Activated CD4-positive, alpha-beta T cell treated with anti-CD3 and anti-CD28 coated beads for 24 hours (primary cell): ENCODE data around the gene MEIS1.
"Not testable (repeated sequence)": the region's sequence is repeated elsewhere in the genome, so short reads cannot be mapped to it uniquely, and the experiment has no call there.

ENCODE experiments used
- DNase-seq, 2 donors: peaks; one replicate each; pipeline ENCODE4 v3.0.0-alpha.2; 2020; ENCODE audit warnings: low read depth in 2 of 2

Gene MEIS1

DNA sequence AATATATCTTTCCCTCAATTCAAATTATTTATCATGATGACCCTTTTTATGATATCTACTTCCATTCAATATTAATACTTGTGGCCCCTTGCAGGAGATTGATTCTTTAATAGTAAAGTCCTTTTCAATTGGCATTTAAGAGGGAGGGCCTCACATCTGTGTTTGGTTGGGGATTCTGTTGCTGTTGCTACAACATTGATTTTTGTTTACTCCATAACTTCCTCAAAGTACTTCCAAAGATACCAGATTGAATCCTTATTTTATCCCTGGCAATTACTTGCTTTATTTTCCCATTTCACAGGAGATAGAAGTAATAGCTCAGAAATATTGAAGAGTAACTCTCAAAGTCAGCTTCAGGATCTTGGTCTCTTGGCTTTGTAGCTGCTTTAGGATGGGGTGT, 32.8 kb downstream of the MEIS1 start:
- no peak for DNase-seq

GRCh38 chr2:66469214-66469902, 34.4 kb downstream of the MEIS1 start:
- no peak for DNase-seq

GRCh38 chr2:66470199-66470598, 35.3 kb downstream of the MEIS1 start:
- DNase-seq = no peak

DNA sequence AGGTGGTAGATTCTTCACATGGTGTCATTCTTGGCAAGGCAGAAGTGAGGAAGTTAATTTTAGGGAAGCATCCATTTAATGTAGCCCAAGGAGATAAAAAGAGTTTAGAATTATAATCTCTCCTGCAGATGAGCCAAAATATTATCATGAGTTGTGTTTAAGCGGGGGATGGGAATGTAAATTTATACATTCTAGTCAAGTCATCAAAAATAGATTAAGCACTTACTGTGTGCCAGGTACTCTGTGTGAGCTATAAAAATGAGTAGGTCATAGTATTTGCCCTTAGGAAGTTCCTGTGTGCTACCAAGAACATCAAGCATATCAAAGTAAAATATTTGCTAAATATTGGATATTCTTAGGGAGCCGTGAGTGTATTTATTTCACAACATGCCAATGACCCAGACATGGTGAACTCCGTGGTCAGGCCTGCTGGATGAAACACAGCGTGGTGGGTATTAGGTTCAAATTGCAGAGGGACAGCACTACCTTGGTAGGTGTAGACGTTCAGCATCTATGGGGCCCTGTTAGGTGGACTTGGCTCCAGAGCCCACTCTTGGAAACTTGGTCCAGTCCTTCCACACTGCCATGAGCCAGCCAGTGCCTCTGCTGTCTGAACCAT, 37.4 kb downstream of the MEIS1 start:
- DNase-seq = no peak

DNA sequence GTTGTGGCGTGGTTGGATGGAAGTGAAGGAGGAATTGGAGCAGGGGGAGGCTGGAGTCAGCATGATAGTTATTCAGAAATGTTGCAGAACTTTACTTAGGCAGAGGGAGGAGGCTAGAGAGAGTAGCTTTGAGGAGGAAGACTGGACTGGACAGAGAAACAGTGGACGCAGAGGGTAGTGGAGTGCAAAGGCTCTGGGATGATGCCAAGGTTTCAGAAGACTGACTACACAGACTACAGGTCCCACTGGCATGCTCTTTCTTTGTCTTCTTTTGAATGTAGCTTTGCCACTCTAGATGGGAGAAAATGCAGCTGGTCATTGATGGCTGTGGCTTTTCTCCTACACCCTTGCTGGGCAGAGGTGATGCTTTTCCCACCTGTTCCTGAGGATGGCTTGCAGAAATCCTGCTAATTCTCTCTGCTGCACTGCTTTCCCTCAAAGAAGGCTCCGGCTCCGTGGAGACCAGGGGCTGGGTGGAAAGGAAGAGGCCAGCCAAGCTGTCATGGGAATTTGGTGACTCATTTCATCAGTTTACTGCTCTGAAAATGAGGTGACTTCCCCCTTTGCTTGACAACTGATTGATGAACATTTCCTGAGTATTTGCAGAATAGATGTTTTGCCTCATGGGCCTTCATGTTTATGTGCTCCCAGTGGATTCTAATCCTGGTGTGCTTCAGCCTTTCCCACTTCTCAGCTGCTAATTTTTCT, 42.4 kb downstream of the MEIS1 start:
- no peak for DNase-seq

DNA sequence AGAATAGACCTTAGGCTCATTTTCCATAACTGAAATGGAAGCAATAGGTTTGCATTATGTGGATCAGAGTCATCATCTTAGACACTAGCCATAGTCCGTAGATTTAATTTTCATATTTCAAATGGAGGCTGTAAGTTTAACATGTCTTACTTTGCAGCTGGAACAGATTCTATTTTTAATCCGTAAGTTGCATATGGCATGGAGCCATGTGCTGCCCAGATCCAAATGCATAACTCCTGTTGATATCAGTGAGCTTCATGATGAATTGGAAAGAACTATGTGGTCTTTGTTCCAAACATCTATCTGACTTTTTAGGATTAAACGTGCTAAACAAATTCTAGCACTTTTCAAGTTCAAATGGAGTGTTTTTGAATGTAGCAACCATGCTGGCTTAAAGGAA, 43.4 kb downstream of the MEIS1 start:
- no peak for DNase-seq

DNA sequence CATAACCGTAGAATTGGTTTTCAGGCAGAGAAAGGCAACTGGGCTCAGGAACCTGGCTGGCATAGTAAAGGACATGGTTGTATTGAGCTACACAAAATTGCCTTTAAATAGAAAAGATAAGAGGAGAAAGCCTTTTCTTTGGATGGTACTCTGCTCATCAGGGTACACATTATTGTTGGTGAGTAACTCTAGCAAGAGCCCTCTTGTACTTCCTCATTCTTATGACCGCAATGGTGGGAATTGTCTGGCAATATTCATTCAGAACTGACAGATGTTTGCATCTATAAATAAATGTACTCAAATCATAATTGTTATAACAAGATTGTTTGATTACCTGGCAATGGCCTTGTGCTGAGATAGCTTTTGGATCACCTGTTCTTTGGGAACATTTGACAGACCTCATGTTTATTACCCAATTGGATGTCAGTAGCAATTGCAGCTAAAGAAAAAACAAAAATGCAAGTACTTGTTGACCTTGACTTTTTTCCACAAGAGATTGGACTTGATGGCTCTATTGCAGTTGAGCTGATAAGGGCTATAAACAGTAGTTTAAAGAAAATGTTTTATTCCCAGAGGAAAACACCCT, 43.9 kb downstream of the MEIS1 start:
- no peak for DNase-seq

GRCh38 chr2:66481100-66481549, 46.2 kb downstream of the MEIS1 start:
- no peak for DNase-seq

DNA sequence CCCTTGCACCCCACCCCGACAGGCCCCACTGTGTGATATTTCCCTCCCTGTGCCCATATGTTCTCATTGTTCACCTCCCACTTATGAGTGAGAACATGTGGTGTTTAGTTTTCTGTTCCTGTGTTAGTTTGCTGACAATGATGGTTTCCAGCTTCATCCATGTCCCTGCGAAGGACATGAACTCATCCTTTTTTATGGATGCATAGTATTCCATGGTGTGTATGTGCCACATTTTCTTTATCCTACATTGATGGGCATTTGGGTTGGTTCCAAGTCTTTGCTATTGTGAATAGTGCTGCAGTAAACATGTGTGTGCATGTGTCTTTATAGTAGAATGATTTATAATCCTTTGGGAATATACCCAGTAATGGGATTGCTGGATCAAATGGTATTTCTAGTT, 50.3 kb downstream of the MEIS1 start:
- DNase-seq = not testable (repeated sequence)

DNA sequence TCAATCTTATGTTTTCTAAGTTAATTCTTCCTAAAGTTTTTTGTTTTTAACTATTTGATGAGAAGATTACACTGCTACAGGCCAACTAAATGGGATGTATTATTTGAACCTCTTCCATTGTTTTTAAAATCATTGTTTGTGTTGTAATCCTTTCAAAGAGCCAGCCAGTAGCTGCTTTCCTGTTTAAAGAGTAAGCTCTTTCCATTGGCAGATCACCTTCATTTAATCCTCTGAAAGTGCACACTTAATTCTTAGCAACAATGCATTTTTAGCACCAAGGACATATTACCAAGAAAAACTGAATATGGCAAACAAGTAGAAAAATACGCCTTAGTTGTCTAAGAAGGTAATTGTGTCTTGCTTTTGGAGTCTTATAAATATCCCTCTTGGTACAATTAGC, 54.0 kb downstream of the MEIS1 start:
- no peak for DNase-seq

DNA sequence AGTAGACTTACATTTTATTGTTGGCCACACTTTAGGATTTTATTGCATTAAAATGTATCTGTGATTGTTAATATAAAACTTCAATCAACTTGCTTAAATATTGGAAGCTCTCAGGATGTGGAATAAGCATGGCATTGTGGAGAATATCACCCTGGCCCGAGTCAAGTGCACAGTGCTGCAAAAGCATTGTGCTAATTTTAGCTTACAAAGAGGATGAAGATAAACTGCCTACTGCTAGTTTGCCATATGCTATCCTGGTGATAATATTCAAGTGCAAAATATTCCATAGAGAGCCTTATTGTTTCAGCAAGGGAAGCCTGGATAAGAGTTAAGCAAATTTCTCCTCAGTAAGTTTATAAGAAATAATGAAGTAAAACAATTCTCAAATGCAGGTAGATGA, 54.5 kb downstream of the MEIS1 start:
- DNase-seq = no peak

- no peak for DNase-seq
These were observed 55.7 kb downstream of the MEIS1 start for GRCh38 chr2:66490588-66491001.

GRCh38 chr2:66494708-66495107, 59.8 kb downstream of the MEIS1 start:
- no peak for DNase-seq

- DNase-seq = no peak
These were observed 61.1 kb downstream of the MEIS1 start for GRCh38 chr2:66495788-66496640.

DNA sequence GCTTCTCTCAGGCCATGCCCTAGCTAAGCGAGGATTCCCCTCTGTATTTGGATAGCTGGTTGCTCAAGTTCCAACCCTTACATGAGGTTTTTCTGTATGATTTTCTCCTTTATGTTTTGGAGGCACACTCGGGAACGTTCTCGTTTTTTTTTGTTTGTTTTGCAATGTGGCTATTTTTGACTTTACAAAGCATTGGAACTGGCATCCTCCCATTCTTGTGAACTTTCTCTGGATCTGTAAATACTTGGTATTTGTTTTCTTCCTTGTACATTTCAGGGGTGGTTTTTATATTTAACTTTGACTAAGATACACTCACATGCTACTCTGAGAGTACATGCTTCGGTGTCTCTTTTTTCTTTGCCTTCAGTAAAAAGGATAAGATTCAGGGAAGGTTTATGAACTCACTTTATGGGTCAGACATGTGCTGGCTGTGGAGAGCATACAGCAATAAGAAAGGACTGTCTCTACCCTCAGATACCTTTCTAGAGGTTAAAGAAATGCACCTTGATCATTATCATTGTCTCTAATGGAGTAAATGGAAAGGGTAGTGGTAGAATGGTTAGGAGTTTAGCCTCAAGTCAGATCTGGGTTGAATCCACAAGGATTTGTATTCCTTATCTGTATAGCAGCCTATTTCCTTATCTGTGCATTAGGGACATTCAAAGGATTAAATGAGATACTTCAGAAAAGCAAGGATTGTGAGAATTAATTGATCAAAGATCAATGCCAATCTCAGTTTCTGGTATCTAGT, 61.9 kb downstream of the MEIS1 start:
- DNase-seq = no peak

DNA sequence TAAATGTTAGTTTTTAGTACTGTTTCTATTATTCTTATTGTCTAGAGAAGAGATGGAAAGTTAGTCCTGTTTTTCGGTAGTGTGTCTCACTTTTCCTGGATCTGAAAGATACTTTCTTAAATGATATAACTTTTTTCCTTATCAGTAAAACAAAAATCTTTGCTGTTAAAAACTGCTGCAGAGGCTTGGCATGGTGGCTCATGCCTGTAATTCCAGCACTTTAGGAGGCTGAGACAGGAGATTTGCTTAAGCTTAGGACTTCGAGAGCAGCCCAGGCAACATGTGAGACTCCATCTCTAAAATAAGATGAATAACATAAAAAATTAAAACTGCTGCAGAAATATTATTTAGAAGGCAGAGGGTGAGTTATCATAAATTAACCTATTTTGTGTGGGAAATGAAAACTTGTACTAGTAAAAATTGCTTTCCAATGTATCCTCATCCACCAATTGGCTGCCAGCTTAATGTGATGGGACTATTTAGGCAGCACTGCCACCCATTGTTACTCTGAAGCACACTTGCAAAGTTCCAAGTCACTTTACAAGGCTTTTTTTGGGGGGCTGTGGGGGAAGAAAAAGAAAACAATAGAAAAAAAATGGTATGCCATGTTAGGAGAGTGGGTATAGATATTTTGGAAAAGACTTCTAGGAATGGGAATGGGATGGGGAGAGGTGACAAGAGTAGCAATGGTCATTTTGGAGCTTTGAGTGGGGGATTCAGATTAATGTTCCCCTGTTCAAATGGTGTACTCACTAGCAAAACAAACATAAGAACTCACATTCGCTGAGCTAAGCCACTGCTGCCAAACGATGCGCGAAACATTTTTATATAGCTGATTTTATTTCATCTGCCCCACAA, 62.7 kb downstream of the MEIS1 start:
- no peak for DNase-seq

DNA sequence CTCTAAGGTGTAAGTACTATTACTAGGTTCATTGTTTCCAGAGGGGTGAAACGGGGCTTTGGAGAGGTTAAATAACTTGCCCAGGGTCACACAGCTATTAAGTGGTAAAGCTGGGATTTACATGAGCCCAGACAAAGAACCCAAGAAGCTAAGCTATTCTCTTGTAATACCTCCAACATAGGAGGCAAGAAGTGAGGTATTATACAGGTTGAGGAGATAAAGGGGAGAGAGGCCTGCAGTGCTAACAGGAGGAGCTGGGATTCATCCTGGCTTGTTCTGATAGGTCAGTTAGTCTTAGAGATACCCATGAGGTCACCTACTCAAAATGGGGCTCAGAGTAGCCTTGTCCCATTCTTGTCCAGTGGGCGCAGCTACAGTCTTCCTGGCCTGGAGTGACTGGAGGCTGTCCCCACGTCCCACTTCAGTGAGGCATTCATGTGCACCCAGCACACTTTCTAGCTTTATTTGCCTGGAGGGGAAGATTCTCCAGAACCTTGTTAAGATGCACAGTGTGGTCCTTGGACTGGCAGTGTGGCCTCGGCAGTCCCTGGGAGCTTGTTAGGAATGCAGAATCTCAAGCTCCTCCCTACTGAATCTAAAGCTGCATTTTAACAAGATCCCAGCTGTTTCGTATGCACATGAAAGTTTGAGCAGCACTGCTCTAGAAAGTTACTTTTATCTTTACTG, 63.5 kb downstream of the MEIS1 start:
- no peak for DNase-seq

DNA sequence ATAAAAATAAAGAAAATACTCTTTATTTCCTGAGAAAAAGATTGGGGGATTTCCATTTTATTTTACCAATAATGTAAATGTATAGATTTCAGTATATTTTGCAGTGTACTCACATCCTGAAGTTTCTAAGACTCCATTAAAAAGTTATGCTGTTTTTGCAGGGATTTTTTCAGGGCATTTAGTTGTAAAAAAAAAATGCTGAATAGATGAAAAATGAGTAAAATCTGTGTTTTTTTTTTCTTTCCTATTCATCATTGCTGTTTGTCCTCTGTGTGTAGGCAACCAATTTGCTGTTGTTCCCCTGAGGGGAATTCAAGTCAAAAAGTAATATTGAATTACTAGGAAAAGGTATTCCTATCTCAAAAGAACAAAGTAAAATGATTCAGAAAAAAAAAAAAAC, 66.3 kb downstream of the MEIS1 start:
- no peak for DNase-seq

- DNase-seq = no peak
These were observed 71.3 kb downstream of the MEIS1 start for GRCh38 chr2:66506265-66506664.
